Adrenal gland (tissue), 12 donors: ENCODE measurements around the gene PHF1. TPM values are rescaled to one million over a fixed set of nuclear protein-coding genes. Genes with fewer than 3 reads are reported as not detected.

Experiments used
- DNase-seq, 7 donors: peaks; one replicate each; pipeline ENCODE4 v3.0.0-alpha.2; 2019 to 2020
- H3K27ac ChIP-seq, 5 donors: fragments of 200-600 bp; sonication (generic) in 4 of 5; 1 replicate in 3 of 5; 2 replicates in 2 of 5; pipeline versions ENCODE4 v1.5.1 to v1.8.0; 2016 to 2020; ENCODE audit warnings: mild to moderate bottlenecking in 1 of 5
- H3K27me3 ChIP-seq: fragments of 200-600 bp; 2 replicates; pipeline ENCODE4 v1.8.0; 2021
- H3K36me3 ChIP-seq, 2 donors: fragments of 200-600 bp; replicated peaks in 1 of 2; 1 replicate in 1 of 2; 2 replicates in 1 of 2; pipeline versions ENCODE4 v1.5.1 to v1.8.0; 2018 to 2022
- H3K4me1 ChIP-seq, 2 donors: fragments of 200-600 bp; replicated peaks in 1 of 2; 1 replicate in 1 of 2; 2 replicates in 1 of 2; pipeline versions ENCODE4 v1.5.1 to v1.8.0; 2018 to 2021
- H3K4me3 ChIP-seq, 4 donors: fragments of 200-600 bp; sonication (generic) in 3 of 4; one replicate each; pipeline ENCODE4 v1.5.1; 2016 to 2018
- H3K9me3 ChIP-seq, 3 donors: fragments of 200-600 bp; sonication (generic) in 1 of 3; replicated peaks in 1 of 3; 1 replicate in 2 of 3; 2 replicates in 1 of 3; pipeline versions ENCODE4 v1.5.1 to v1.8.0; 2016 to 2021
- POLR2A ChIP-seq, 2 donors: fragments of 450-650 bp; IDR thresholded peaks; one replicate each; pipeline ENCODE4 v1.6.1; 2017; ENCODE audit warnings: antibody characterized with exemption in 2 of 2, mild to moderate bottlenecking in 2 of 2, moderate library complexity in 1 of 2
- WGBS, 4 donors: extraction: QIAGEN DNeasy Blood & Tissue Kit in 2 of 4; methylation state at CpG; one replicate each; pipeline versions ENCODE4 v1.1.5 to v1.1.7; 2013 to 2017; 5-methylcytosine and 5-hydroxymethylcytosine counted together
- intact Hi-C, 2 donors: fragments of 100-400 bp; cut with DNase I; formaldehyde crosslinking; loops; one replicate each; pipeline versions ENCODE4 v1.14.1 to v1.15.0; 2022 to 2023
- polyA plus RNA-seq, 3 donors: library from polyadenylated mRNA; stranded (reverse); fragments of 200-250 nt in 2 of 3; fragments of 350-450 nt in 1 of 3; fragmentation: Illumina TruSeq in 1 of 3; extraction: RNeasy Lipid Tissue Mini Kit (QIAGEN cat#74804) in 1 of 3; gene quantifications; one replicate each; pipeline ENCODE4 v1.2.3, GENCODE V29; 2013 to 2014
- total RNA-seq, 9 donors: library from RNA; depleted of rRNA in 4 of 9; stranded (reverse); fragments of >200 nt in 4 of 9; fragments of 120-200 nt in 1 of 9; fragmentation: NEBNext Ultra II Directional in 1 of 9; extraction: Animal tissue kit (Norgen Biotek cat#: 25700) in 1 of 9; gene quantifications; one replicate each; pipeline versions ENCODE4 v1.1.0 to v1.2.4, GENCODE V29; 2013 to 2023
- TF ChIP-seq, protein P1 (sequence below), 6 experiments: fragments of 450-650 bp in 4 of 6; fragments of 200-600 bp in 2 of 6; sonication (generic) in 1 of 6; IDR thresholded peaks; 1 replicate in 5 of 6; 2 replicates in 1 of 6; pipeline versions ENCODE4 v1.5.1 to v1.8.0; 2016 to 2021; ENCODE audit warnings: antibody characterized with exemption in 6 of 6, mild to moderate bottlenecking in 2 of 6, moderate library complexity in 1 of 6
- donor health status: healthy with polysubstance abuse.
- donor health status: Bipolar disorder and iron deficiency.
- donor health status: DM: yes; HTN: yes; CAD: no.
- donor health status: DM: no; HTN: no; CAD: no.
- donor health status: DM: no; HTN: no; CAD: no.
- donor health status: DM: yes; HTN: yes; CAD: no.

The PHF1 gene
- total and polyA plus RNA-seq, 12 donors: 36.6 to 410 (median 66.6) TPM

DNA sequence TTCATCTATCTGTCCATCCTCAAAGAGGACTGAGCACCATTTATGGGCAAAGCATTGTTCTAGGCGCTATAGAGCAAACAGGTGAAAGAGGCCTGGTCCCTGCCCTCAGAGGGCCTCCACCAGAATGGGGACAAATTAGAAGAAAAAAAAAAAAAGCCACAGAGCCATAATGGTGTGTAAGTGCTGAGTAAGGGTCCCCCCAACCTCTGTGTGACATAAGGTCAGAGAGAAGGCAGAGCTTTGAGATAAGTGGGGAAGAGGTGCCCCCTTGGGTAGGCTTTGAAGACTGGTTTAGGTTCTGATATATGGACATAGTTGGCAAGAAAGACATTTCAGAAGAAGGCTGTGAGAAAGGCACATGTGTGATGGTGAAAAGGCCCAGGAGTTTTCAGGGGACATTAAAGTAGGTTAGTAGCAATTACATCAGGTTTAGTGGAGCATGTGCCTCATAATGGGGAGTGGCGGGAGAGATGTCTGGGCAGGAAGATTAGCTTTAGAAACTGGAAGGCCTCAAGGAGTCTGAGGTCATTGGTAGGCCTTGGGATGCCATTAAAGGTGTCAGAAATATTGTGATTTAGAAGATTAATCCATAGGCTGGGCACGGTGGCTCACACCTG lies 28.3 kb downstream of the PHF1 start:
- 94 to 96% (median 95%) methylated on average over 3 of the region's 3 CpGs for whole genome bisulfite sequencing, 4 donors
- no peak for TF ChIP-seq POLR2A (IDR thresholded peaks at IDR 0.05)
- TF ChIP-seq, protein P1, sequence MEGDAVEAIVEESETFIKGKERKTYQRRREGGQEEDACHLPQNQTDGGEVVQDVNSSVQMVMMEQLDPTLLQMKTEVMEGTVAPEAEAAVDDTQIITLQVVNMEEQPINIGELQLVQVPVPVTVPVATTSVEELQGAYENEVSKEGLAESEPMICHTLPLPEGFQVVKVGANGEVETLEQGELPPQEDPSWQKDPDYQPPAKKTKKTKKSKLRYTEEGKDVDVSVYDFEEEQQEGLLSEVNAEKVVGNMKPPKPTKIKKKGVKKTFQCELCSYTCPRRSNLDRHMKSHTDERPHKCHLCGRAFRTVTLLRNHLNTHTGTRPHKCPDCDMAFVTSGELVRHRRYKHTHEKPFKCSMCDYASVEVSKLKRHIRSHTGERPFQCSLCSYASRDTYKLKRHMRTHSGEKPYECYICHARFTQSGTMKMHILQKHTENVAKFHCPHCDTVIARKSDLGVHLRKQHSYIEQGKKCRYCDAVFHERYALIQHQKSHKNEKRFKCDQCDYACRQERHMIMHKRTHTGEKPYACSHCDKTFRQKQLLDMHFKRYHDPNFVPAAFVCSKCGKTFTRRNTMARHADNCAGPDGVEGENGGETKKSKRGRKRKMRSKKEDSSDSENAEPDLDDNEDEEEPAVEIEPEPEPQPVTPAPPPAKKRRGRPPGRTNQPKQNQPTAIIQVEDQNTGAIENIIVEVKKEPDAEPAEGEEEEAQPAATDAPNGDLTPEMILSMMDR (IDR thresholded peaks at IDR 0.05): no peak
- H3K4me3 ChIP-seq: no peak overlapping the region
- H3K36me3 ChIP-seq: peaks cover 0 to 62% of the 10 kb centered on the region in 2 donors
- H3K27me3 ChIP-seq: no peaks in the 10 kb centered on the region
- DNase-seq: no peak
- no peaks in the 10 kb centered on the region for H3K4me1 ChIP-seq
- H3K9me3 ChIP-seq: no peaks in the 10 kb centered on the region
- H3K27ac ChIP-seq: no peak overlapping the region
- intact Hi-C loops: no loop called here

DNA sequence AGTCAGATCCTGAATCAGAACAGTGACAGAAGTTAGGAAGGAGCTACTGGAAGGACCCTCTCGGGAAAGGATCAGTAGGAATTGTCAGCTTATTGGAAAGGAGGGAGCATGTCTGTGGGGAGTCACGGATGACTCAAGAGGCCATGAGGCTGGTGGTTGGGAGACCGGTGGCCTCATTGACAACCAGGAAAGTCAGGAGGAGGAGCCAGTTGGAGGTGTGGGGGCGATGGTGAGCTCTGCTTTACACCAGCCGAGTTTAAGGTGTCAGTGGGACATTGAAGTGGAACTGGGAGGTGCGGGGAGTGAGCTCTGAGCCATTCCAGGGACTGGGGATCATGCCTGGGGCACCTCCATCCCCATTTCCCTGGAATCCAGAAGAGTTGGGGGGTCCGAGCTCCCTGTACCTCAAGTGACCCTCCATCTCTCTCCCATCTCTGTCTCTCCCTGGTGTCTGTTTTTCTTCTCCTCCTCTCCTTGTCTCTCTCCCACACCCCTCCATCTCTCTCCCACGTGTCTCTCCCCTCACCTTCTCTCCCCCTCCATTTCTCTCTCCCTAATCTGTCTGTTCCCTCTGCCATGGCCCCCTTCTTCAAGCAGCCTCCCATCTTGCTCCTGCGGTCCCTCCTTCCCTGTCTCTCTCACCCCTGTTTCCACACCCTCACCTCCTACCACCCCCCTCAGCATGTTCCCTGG lies 29.3 kb downstream of the PHF1 start:
- intact Hi-C loops: no loop called here

DNA sequence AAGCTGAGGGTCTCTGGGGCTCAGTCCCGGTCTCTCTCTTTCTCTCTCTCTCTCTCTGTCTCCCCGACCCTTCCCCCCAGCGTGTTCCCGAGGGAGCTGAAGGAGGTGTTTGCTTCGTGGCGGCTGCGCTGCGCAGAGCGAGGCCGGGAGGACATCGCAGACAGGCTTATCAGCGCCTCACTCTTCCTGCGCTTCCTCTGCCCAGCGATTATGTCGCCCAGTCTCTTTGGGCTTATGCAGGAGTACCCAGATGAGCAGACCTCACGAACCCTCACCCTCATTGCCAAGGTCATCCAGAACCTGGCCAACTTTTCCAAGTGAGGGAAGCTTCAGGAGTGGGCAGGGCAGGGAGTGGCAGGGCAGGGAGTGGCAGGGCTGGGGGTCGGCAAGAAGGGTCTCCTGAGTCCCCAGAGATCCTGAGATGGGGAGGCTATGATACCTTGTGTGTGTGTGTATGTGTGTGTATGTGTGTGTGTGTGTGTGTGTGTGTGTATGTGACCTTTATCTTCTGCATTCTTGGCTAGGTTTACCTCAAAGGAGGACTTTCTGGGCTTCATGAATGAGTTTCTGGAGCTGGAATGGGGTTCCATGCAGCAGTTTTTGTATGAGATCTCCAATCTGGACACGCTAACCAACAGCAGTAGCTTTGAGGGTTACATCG lies 30.0 kb downstream of the PHF1 start:
- Histone ChIP-seq H3K4me1 (no peaks in the 10 kb centered on the region), H3K4me3 (no peak overlapping the region), H3K27me3 (no peaks in the 10 kb centered on the region), H3K9me3 (no peaks in the 10 kb centered on the region), H3K36me3 (peaks cover 0 to 57% of the 10 kb centered on the region in 2 donors), H3K27ac (no peak overlapping the region)
- WGBS, 4 donors: 84 to 90% (median 87%) methylated on average over 19 of the region's 19 CpGs
- intact Hi-C loops: no loop called here
- TF ChIP-seq POLR2A (IDR thresholded peaks at IDR 0.05): no peak
- TF ChIP-seq, protein P1 (IDR thresholded peaks at IDR 0.05): no peak
- no peak for DNase-seq

More for the DNA sequence above, 29.3 kb downstream of the PHF1 start:
- Histone ChIP-seq H3K27ac (no peak overlapping the region), H3K4me3 (no peak overlapping the region), H3K9me3 (no peaks in the 10 kb centered on the region), H3K4me1 (no peaks in the 10 kb centered on the region), H3K36me3 (peaks cover 0 to 64% of the 10 kb centered on the region in 2 donors), H3K27me3 (no peaks in the 10 kb centered on the region)
- 80 to 84% (median 81%) methylated on average over 9 of the region's 9 CpGs for WGBS, 4 donors
- no peak for DNase-seq
- TF ChIP-seq POLR2A (IDR thresholded peaks at IDR 0.05): no peak
- TF ChIP-seq, protein P1 (IDR thresholded peaks at IDR 0.05): no peak

DNA sequence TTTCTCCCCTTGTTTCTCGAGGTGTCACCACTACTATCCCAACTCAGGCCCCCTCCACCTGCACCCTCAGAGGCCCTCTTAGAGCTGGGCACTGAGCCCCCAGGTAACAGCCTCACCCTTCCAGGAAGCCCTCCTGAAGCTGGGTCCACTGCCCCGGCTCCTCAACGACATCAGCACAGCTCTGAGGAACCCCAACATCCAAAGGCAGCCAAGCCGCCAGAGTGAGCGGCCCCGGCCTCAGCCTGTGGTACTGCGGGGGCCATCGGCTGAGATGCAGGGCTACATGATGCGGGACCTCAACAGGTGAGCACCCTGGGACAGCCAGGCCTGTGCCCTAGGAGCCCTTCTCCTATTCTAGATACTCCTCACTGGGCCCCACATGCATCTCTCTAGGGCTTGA lies 30.6 kb downstream of the PHF1 start:
- H3K4me3 ChIP-seq: no peak overlapping the region
- 73 to 96% (median 95%) methylated on average over 1 to 9 of the region's 9 CpGs for WGBS, 4 donors
- intact Hi-C loops: no loop called here
- peaks cover 0 to 50% of the 10 kb centered on the region in 2 donors for H3K36me3 ChIP-seq
- DNase-seq: no peak
- TF ChIP-seq, protein P1 (IDR thresholded peaks at IDR 0.05): no peak
- no peak for TF ChIP-seq POLR2A (IDR thresholded peaks at IDR 0.05)
- no peaks in the 10 kb centered on the region for H3K27me3 ChIP-seq
- H3K4me1 ChIP-seq: no peaks in the 10 kb centered on the region
- H3K27ac ChIP-seq: no peak overlapping the region
- H3K9me3 ChIP-seq: no peaks in the 10 kb centered on the region
